ENCODE results near the gene KITLG. TPM values are rescaled to one million over a fixed set of nuclear protein-coding genes. Genes with fewer than 3 reads are reported as not detected.
A peak's percentile ranks its signal among the peaks of the same experiment; 100 is the strongest.
"Not testable (repeated sequence)": the region's sequence is repeated elsewhere in the genome, so short reads cannot be mapped to it uniquely, and the experiment has no call there.

The KITLG gene
- polyA plus RNA-seq, 4 donors, result 4.5 to 12.3 (median 7.8) TPM

GRCh38 chr12:88490425-88490824, 89.8 kb downstream of the KITLG start:
- H3K4me1 ChIP-seq (ENCODE audit: control insufficient read depth in 3 of 3, insufficient read depth in 2 of 3, low read depth in 1 of 3, low read length in 2 of 3), result no peaks in the 10 kb centered on the region
- H3K4me3 ChIP-seq (ENCODE audit: low read depth in 1 of 3, low read length in 3 of 3), result no peak overlapping the region

GRCh38 chr12:88472775-88473174, 107.5 kb downstream of the KITLG start:
- 82 to 88% (median 85%) methylated on average over 3 of the region's 3 CpGs for WGBS, 3 donors
- DNase-seq (no peak), FAIRE-seq (no peak)
- H3K27me3 ChIP-seq (ENCODE audit: control insufficient read depth in 3 of 3, insufficient read depth in 3 of 3, low read length in 3 of 3), result no peaks in the 10 kb centered on the region
- H3K27ac ChIP-seq (ENCODE audit: low read depth in 1 of 3, low read length in 2 of 3), result no peak overlapping the region
- H3K9me3 ChIP-seq (ENCODE audit: control insufficient read depth in 2 of 2, insufficient read depth in 1 of 2, low read depth in 1 of 2, low read length in 1 of 2), result no peaks in the 10 kb centered on the region
- no peaks in the 10 kb centered on the region for H3K4me1 ChIP-seq (ENCODE audit: control insufficient read depth in 3 of 3, insufficient read depth in 2 of 3, low read depth in 1 of 3, low read length in 2 of 3)
- no peaks in the 10 kb centered on the region for H3K36me3 ChIP-seq (ENCODE audit: control insufficient read depth in 3 of 3, insufficient read depth in 2 of 3, low read depth in 1 of 3, low read length in 3 of 3)
- H3K4me3 ChIP-seq (ENCODE audit: low read depth in 1 of 3, low read length in 3 of 3), result no peak overlapping the region

More at GRCh38 chr12:88490425-88490824, 89.8 kb downstream of the KITLG start:
- FAIRE-seq (no peak), DNase-seq (peak in 1 of 2 donors; percentile 4)
- 33 to 72% (median 60%) methylated on average over 2 of the region's 2 CpGs for WGBS, 3 donors
- no peaks in the 10 kb centered on the region for H3K9me3 ChIP-seq (ENCODE audit: control insufficient read depth in 2 of 2, insufficient read depth in 1 of 2, low read depth in 1 of 2, low read length in 1 of 2)
- no peaks in the 10 kb centered on the region for H3K27me3 ChIP-seq (ENCODE audit: control insufficient read depth in 3 of 3, insufficient read depth in 3 of 3, low read length in 3 of 3)
- H3K27ac ChIP-seq (ENCODE audit: low read depth in 1 of 3, low read length in 2 of 3), result no peak overlapping the region
- no peaks in the 10 kb centered on the region for H3K36me3 ChIP-seq (ENCODE audit: control insufficient read depth in 3 of 3, insufficient read depth in 2 of 3, low read depth in 1 of 3, low read length in 3 of 3)

- FAIRE-seq, result no peak
- H3K27ac ChIP-seq (ENCODE audit: low read depth in 1 of 3, low read length in 2 of 3), result no peak overlapping the region
- 78 to 88% (median 84%) methylated on average over 2 of the region's 2 CpGs for WGBS, 3 donors
These were observed 108.0 kb downstream of the KITLG start for GRCh38 chr12:88472248-88472647.

GRCh38 chr12:88471331-88472045, 108.8 kb downstream of the KITLG start:
- H3K27ac ChIP-seq (ENCODE audit: low read depth in 1 of 3, low read length in 2 of 3), result no peak overlapping the region
- no peak for FAIRE-seq
- H3K27me3 ChIP-seq (ENCODE audit: control insufficient read depth in 3 of 3, insufficient read depth in 3 of 3, low read length in 3 of 3), result no peaks in the 10 kb centered on the region
- H3K4me3 ChIP-seq (ENCODE audit: low read depth in 1 of 3, low read length in 3 of 3), result no peak overlapping the region
- H3K9me3 ChIP-seq (ENCODE audit: control insufficient read depth in 2 of 2, insufficient read depth in 1 of 2, low read depth in 1 of 2, low read length in 1 of 2), result peaks cover 0 to 5% of the 10 kb centered on the region in 2 donors
- WGBS, 3 donors, result 72 to 88% (median 84%) methylated on average over 4 of the region's 4 CpGs
- H3K36me3 ChIP-seq (ENCODE audit: control insufficient read depth in 3 of 3, insufficient read depth in 2 of 3, low read depth in 1 of 3, low read length in 3 of 3), result no peaks in the 10 kb centered on the region
- DNase-seq, result no peak
- H3K4me1 ChIP-seq (ENCODE audit: control insufficient read depth in 3 of 3, insufficient read depth in 2 of 3, low read depth in 1 of 3, low read length in 2 of 3), result no peaks in the 10 kb centered on the region

More at GRCh38 chr12:88472248-88472647, 108.0 kb downstream of the KITLG start:
- DNase-seq, result no peak
- no peaks in the 10 kb centered on the region for H3K9me3 ChIP-seq (ENCODE audit: control insufficient read depth in 2 of 2, insufficient read depth in 1 of 2, low read depth in 1 of 2, low read length in 1 of 2)
- no peaks in the 10 kb centered on the region for H3K27me3 ChIP-seq (ENCODE audit: control insufficient read depth in 3 of 3, insufficient read depth in 3 of 3, low read length in 3 of 3)
- H3K4me3 ChIP-seq (ENCODE audit: low read depth in 1 of 3, low read length in 3 of 3), result no peak overlapping the region
- H3K4me1 ChIP-seq (ENCODE audit: control insufficient read depth in 3 of 3, insufficient read depth in 2 of 3, low read depth in 1 of 3, low read length in 2 of 3), result no peaks in the 10 kb centered on the region
- H3K36me3 ChIP-seq (ENCODE audit: control insufficient read depth in 3 of 3, insufficient read depth in 2 of 3, low read depth in 1 of 3, low read length in 3 of 3), result no peaks in the 10 kb centered on the region

- no peak for DNase-seq
- 64 to 85% (median 78%) methylated on average over 1 of the region's 1 CpG for WGBS, 3 donors
- H3K4me1 ChIP-seq (ENCODE audit: control insufficient read depth in 3 of 3, insufficient read depth in 2 of 3, low read depth in 1 of 3, low read length in 2 of 3), result no peaks in the 10 kb centered on the region
- H3K27me3 ChIP-seq (ENCODE audit: control insufficient read depth in 3 of 3, insufficient read depth in 3 of 3, low read length in 3 of 3), result no peaks in the 10 kb centered on the region
- no peak overlapping the region for H3K27ac ChIP-seq (ENCODE audit: low read depth in 1 of 3, low read length in 2 of 3)
- H3K9me3 ChIP-seq (ENCODE audit: control insufficient read depth in 2 of 2, insufficient read depth in 1 of 2, low read depth in 1 of 2, low read length in 1 of 2), result peaks cover 0 to 8% of the 10 kb centered on the region in 2 donors
- no peak overlapping the region for H3K4me3 ChIP-seq (ENCODE audit: low read depth in 1 of 3, low read length in 3 of 3)
- no peak for FAIRE-seq
- H3K36me3 ChIP-seq (ENCODE audit: control insufficient read depth in 3 of 3, insufficient read depth in 2 of 3, low read depth in 1 of 3, low read length in 3 of 3), result no peaks in the 10 kb centered on the region
These were observed 111.1 kb downstream of the KITLG start for GRCh38 chr12:88469154-88469553.

- WGBS, 3 donors, result 83 to 86% (median 83%) methylated on average over 1 of the region's 1 CpG
- H3K4me3 ChIP-seq (ENCODE audit: low read depth in 1 of 3, low read length in 3 of 3), result no peak overlapping the region
- DNase-seq, result no peak
These were observed 111.7 kb downstream of the KITLG start for GRCh38 chr12:88468581-88468980.

GRCh38 chr12:88466708-88467107, 113.6 kb downstream of the KITLG start:
- H3K4me3 ChIP-seq (ENCODE audit: low read depth in 1 of 3, low read length in 3 of 3); DNase-seq; H3K4me1 ChIP-seq (ENCODE audit: control insufficient read depth in 3 of 3, insufficient read depth in 2 of 3, low read depth in 1 of 3, low read length in 2 of 3); H3K9me3 ChIP-seq (ENCODE audit: control insufficient read depth in 2 of 2, insufficient read depth in 1 of 2, low read depth in 1 of 2, low read length in 1 of 2); H3K27ac ChIP-seq (ENCODE audit: low read depth in 1 of 3, low read length in 2 of 3); H3K27me3 ChIP-seq (ENCODE audit: control insufficient read depth in 3 of 3, insufficient read depth in 3 of 3, low read length in 3 of 3); H3K36me3 ChIP-seq (ENCODE audit: control insufficient read depth in 3 of 3, insufficient read depth in 2 of 3, low read depth in 1 of 3, low read length in 3 of 3); FAIRE-seq: not testable (repeated sequence)
- whole genome bisulfite sequencing, 3 donors, result 91 to 97% (median 92%) methylated on average over 10 of the region's 10 CpGs

More at GRCh38 chr12:88468581-88468980, 111.7 kb downstream of the KITLG start:
- Histone ChIP-seq H3K27ac (ENCODE audit: low read depth in 1 of 3, low read length in 2 of 3) (no peak overlapping the region), H3K9me3 (ENCODE audit: control insufficient read depth in 2 of 2, insufficient read depth in 1 of 2, low read depth in 1 of 2, low read length in 1 of 2) (peaks cover 0 to 8% of the 10 kb centered on the region in 2 donors), H3K27me3 (ENCODE audit: control insufficient read depth in 3 of 3, insufficient read depth in 3 of 3, low read length in 3 of 3) (no peaks in the 10 kb centered on the region), H3K36me3 (ENCODE audit: control insufficient read depth in 3 of 3, insufficient read depth in 2 of 3, low read depth in 1 of 3, low read length in 3 of 3) (no peaks in the 10 kb centered on the region), H3K4me1 (ENCODE audit: control insufficient read depth in 3 of 3, insufficient read depth in 2 of 3, low read depth in 1 of 3, low read length in 2 of 3) (no peaks in the 10 kb centered on the region)
- FAIRE-seq, result no peak

GRCh38 chr12:88458327-88458726, 121.9 kb downstream of the KITLG start:
- Histone ChIP-seq H3K4me1 (ENCODE audit: control insufficient read depth in 3 of 3, insufficient read depth in 2 of 3, low read depth in 1 of 3, low read length in 2 of 3) (no peaks in the 10 kb centered on the region), H3K27me3 (ENCODE audit: control insufficient read depth in 3 of 3, insufficient read depth in 3 of 3, low read length in 3 of 3) (no peaks in the 10 kb centered on the region), H3K36me3 (ENCODE audit: control insufficient read depth in 3 of 3, insufficient read depth in 2 of 3, low read depth in 1 of 3, low read length in 3 of 3) (no peaks in the 10 kb centered on the region), H3K27ac (ENCODE audit: low read depth in 1 of 3, low read length in 2 of 3) (no peak overlapping the region), H3K4me3 (ENCODE audit: low read depth in 1 of 3, low read length in 3 of 3) (no peak overlapping the region), H3K9me3 (ENCODE audit: control insufficient read depth in 2 of 2, insufficient read depth in 1 of 2, low read depth in 1 of 2, low read length in 1 of 2) (peaks cover 0 to 2% of the 10 kb centered on the region in 2 donors)
- DNase-seq (no peak), FAIRE-seq (no peak)
- WGBS, 3 donors, result 72 to 79% (median 74%) methylated on average over 1 of the region's 1 CpG

GRCh38 chr12:88453323-88453722, 126.9 kb downstream of the KITLG start:
- Histone ChIP-seq H3K4me1 (ENCODE audit: control insufficient read depth in 3 of 3, insufficient read depth in 2 of 3, low read depth in 1 of 3, low read length in 2 of 3) (no peaks in the 10 kb centered on the region), H3K4me3 (ENCODE audit: low read depth in 1 of 3, low read length in 3 of 3) (no peak overlapping the region), H3K36me3 (ENCODE audit: control insufficient read depth in 3 of 3, insufficient read depth in 2 of 3, low read depth in 1 of 3, low read length in 3 of 3) (no peaks in the 10 kb centered on the region), H3K27ac (ENCODE audit: low read depth in 1 of 3, low read length in 2 of 3) (no peak overlapping the region), H3K27me3 (ENCODE audit: control insufficient read depth in 3 of 3, insufficient read depth in 3 of 3, low read length in 3 of 3) (no peaks in the 10 kb centered on the region), H3K9me3 (ENCODE audit: control insufficient read depth in 2 of 2, insufficient read depth in 1 of 2, low read depth in 1 of 2, low read length in 1 of 2) (no peaks in the 10 kb centered on the region)
- FAIRE-seq (no peak), DNase-seq (no peak)

Measured in small intestine (tissue), 7 donors.